Measurements from ENCODE around the gene MLANA. TPM values are rescaled to one million over a fixed set of nuclear protein-coding genes. Genes with fewer than 3 reads are reported as not detected.

Gene MLANA
- total RNA-seq, 3 donors from 2014 or later (not counting 1 experiment from before 2014, with no cell fraction given): not detected

DNA sequence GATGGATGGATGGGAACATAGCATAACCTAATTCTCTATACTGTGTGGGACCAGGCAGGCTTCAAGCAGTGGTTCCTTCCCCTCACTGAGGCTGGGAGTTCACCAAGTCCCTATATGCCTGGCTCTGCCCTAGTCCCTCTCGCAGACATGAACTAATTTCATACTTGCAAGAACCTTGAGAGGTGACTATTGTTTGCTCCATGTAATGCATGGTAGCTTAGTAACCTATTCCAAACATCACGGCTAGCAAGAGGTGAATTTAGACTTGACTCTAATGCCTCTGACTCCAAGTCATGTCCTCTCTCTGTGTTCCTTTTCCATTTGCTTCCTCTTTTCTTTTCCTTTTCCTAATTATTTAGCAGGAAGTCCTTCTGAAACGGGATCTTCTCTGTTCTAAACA is 31.9 kb upstream of the MLANA start:
- 55% methylated on average over 3 of the region's 3 CpGs for WGBS (ENCODE audit: insufficient coverage)
- Mint-ChIP-seq H3K9me3 (no peaks in the 10 kb centered on the region), H3K36me3 (no peaks in the 10 kb centered on the region), H3K27me3 (ENCODE audit: low read depth in 2 of 2) (no peaks in the 10 kb centered on the region), H3K27ac (no peak overlapping the region), H3K4me1 (peaks cover 11 to 16% of the 10 kb centered on the region in 2 donors), H3K4me3 (no peak overlapping the region)
- no peaks in the 10 kb centered on the region for H3K27me3 ChIP-seq (ENCODE audit: control insufficient read depth, insufficient read depth, low read length)
- H3K9me3 ChIP-seq (ENCODE audit: control insufficient read depth, insufficient read depth, low read length): no peaks in the 10 kb centered on the region
- TF ChIP-seq, protein P1, sequence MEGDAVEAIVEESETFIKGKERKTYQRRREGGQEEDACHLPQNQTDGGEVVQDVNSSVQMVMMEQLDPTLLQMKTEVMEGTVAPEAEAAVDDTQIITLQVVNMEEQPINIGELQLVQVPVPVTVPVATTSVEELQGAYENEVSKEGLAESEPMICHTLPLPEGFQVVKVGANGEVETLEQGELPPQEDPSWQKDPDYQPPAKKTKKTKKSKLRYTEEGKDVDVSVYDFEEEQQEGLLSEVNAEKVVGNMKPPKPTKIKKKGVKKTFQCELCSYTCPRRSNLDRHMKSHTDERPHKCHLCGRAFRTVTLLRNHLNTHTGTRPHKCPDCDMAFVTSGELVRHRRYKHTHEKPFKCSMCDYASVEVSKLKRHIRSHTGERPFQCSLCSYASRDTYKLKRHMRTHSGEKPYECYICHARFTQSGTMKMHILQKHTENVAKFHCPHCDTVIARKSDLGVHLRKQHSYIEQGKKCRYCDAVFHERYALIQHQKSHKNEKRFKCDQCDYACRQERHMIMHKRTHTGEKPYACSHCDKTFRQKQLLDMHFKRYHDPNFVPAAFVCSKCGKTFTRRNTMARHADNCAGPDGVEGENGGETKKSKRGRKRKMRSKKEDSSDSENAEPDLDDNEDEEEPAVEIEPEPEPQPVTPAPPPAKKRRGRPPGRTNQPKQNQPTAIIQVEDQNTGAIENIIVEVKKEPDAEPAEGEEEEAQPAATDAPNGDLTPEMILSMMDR (IDR thresholded peaks at IDR 0.05): no peak
- no peak for DNase-seq
- no peak for ATAC-seq
- intact Hi-C loops (cut with micrococcal nuclease): no loop called here
- H3K27ac ChIP-seq (ENCODE audit: low read length): no peak overlapping the region
- peaks cover 10% of the 10 kb centered on the region for H3K4me1 ChIP-seq (ENCODE audit: control insufficient read depth, insufficient read depth, low read length)
- no peak overlapping the region for H3K4me3 ChIP-seq (ENCODE audit: low read length)
- H3K36me3 ChIP-seq (ENCODE audit: control insufficient read depth, insufficient read depth, low read length): no peaks in the 10 kb centered on the region

DNA sequence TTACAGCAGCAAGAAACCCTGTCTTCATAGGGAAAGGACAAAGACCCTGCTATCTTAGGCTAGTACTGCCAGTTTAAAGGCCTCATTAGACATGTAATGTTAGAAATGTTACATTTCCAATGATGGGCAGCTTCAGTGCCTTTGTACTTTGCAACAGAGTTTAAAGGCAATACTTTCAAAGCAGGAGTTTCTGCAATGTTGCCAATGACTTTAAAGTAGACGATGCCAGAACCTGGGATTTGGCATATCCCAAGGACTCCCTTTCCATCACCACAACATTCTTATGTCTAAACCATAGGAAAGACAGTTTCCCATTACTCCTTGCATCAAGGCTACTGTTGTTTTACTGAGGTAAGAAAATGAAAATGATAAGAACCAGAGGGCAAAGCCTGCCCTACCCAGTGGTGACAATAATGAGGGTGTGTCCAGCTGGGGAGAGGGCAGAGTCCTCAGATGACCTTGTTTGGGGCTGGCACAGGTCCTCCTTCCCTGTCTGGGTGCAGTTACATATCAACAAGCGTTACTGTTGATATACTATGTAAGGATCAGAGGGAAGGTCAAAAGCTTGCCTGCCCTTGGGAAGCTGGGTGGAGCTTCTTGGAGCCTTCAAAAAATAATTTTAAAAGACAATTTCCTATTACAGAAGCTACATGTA is 27.5 kb upstream of the MLANA start:
- no peaks in the 10 kb centered on the region for H3K27me3 ChIP-seq (ENCODE audit: control insufficient read depth, insufficient read depth, low read length)
- no peak overlapping the region for H3K27ac Mint-ChIP-seq
- H3K4me3 Mint-ChIP-seq: no peak overlapping the region
- H3K9me3 Mint-ChIP-seq: no peaks in the 10 kb centered on the region
- H3K36me3 Mint-ChIP-seq: no peaks in the 10 kb centered on the region
- ATAC-seq: no peak
- H3K27ac ChIP-seq (ENCODE audit: low read length): no peak overlapping the region
- peaks cover 4% of the 10 kb centered on the region for H3K4me1 ChIP-seq (ENCODE audit: control insufficient read depth, insufficient read depth, low read length)
- H3K4me1 Mint-ChIP-seq: peaks cover under 1% of the 10 kb centered on the region in 2 donors
- intact Hi-C loops (cut with micrococcal nuclease): no loop called here
- H3K4me3 ChIP-seq (ENCODE audit: low read length): no peak overlapping the region
- no peaks in the 10 kb centered on the region for H3K27me3 Mint-ChIP-seq (ENCODE audit: low read depth in 2 of 2)
- 88% methylated on average over 1 of the region's 2 CpGs for WGBS (ENCODE audit: insufficient coverage)
- H3K36me3 ChIP-seq (ENCODE audit: control insufficient read depth, insufficient read depth, low read length): peaks cover 4% of the 10 kb centered on the region
- TF ChIP-seq, protein P1 (IDR thresholded peaks at IDR 0.05): no peak
- DNase-seq: no peak
- no peaks in the 10 kb centered on the region for H3K9me3 ChIP-seq (ENCODE audit: control insufficient read depth, insufficient read depth, low read length)

DNA sequence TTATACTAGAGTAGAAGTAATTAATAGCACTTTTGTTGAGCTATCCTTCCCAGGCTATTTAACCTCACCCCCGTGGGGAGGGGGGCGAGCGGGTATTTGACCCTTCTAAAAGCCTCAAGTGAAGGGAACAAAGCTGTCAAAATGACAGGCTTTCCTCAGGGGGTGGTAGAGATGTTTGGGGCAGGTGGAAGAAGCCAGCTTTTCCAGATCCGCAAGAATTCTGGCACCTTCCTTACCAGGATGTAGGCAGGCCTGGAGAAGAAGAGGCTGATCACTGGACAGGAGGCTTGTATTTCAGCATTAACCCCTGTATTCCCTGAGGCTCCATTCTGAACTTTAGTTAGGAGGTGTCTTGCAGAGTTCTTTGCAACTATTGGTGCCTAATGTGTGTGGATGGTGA is 26.2 kb upstream of the MLANA start:
- Histone ChIP-seq H3K4me3 (ENCODE audit: low read length) (no peak overlapping the region), H3K4me1 (ENCODE audit: control insufficient read depth, insufficient read depth, low read length) (peaks cover 4% of the 10 kb centered on the region), H3K27me3 (ENCODE audit: control insufficient read depth, insufficient read depth, low read length) (no peaks in the 10 kb centered on the region), H3K9me3 (ENCODE audit: control insufficient read depth, insufficient read depth, low read length) (no peaks in the 10 kb centered on the region), H3K27ac (ENCODE audit: low read length) (no peak overlapping the region), H3K36me3 (ENCODE audit: control insufficient read depth, insufficient read depth, low read length) (peaks cover 4% of the 10 kb centered on the region)
- Mint-ChIP-seq H3K27me3 (ENCODE audit: low read depth in 2 of 2) (no peaks in the 10 kb centered on the region), H3K4me1 (no peaks in the 10 kb centered on the region), H3K4me3 (no peak overlapping the region), H3K36me3 (no peaks in the 10 kb centered on the region), H3K9me3 (no peaks in the 10 kb centered on the region), H3K27ac (no peak overlapping the region)
- WGBS (ENCODE audit: insufficient coverage): 93% methylated on average over 3 of the region's 4 CpGs
- ATAC-seq (no peak), DNase-seq (no peak)
- TF ChIP-seq, protein P1 (IDR thresholded peaks at IDR 0.05): no peak
- intact Hi-C loops (cut with micrococcal nuclease): no loop called here

DNA sequence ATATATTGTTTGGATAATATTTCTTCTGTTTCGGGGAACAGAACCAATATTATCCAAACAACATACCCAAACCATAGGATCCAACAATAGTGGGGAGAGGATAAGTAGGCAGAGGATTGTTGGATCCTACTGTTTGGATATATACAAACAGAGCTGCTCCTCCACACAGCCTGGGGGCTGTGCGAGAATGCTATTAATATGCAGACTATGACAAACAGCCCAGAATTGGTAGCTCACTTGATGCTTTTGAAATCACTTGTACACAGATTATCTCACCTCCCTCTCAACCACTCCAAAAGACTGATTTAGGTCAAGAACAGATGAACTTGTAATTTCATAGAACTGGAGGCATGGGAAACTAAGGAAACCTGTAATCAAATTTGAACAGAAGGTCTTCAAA is 24.4 kb upstream of the MLANA start:
- intact Hi-C loops (cut with micrococcal nuclease): no loop called here
- H3K9me3 Mint-ChIP-seq: no peaks in the 10 kb centered on the region
- Histone ChIP-seq H3K36me3 (ENCODE audit: control insufficient read depth, insufficient read depth, low read length) (peaks cover 4% of the 10 kb centered on the region), H3K4me1 (ENCODE audit: control insufficient read depth, insufficient read depth, low read length) (peaks cover 4% of the 10 kb centered on the region), H3K27me3 (ENCODE audit: control insufficient read depth, insufficient read depth, low read length) (no peaks in the 10 kb centered on the region), H3K4me3 (ENCODE audit: low read length) (no peak overlapping the region), H3K27ac (ENCODE audit: low read length) (no peak overlapping the region), H3K9me3 (ENCODE audit: control insufficient read depth, insufficient read depth, low read length) (no peaks in the 10 kb centered on the region)
- 100% methylated on average over 1 of the region's 2 CpGs for WGBS (ENCODE audit: insufficient coverage)
- no peak overlapping the region for H3K4me3 Mint-ChIP-seq
- H3K27me3 Mint-ChIP-seq (ENCODE audit: low read depth in 2 of 2): no peaks in the 10 kb centered on the region
- H3K27ac Mint-ChIP-seq: no peak overlapping the region
- DNase-seq (no peak), ATAC-seq (no peak)
- H3K36me3 Mint-ChIP-seq: no peaks in the 10 kb centered on the region
- H3K4me1 Mint-ChIP-seq: peaks cover 5 to 10% of the 10 kb centered on the region in 2 donors
- TF ChIP-seq, protein P1 (IDR thresholded peaks at IDR 0.05): no peak
